Neuron (in vitro differentiated cells): ENCODE data around the gene HOPX.
"Not testable (repeated sequence)": the region's sequence is repeated elsewhere in the genome, so short reads cannot be mapped to it uniquely, and the experiment has no call there.

Experiments used
- H2AFZ ChIP-seq: one replicate; pipeline ENCODE4 v1.6.1; 2013; ENCODE audit warnings: low read depth, mild to moderate bottlenecking, inconsistent platforms, low read length, moderate library complexity
- H3K27me3 ChIP-seq: one replicate; pipeline ENCODE4 v1.6.1; 2013; ENCODE audit warnings: low read length; ENCODE audit not compliant: insufficient read depth
- H3K36me3 ChIP-seq: one replicate; pipeline ENCODE4 v1.6.1; 2013; ENCODE audit warnings: low read length; ENCODE audit not compliant: insufficient read depth
- H3K4me1 ChIP-seq: one replicate; pipeline ENCODE4 v1.6.1; 2013; ENCODE audit warnings: low read length; ENCODE audit not compliant: insufficient read depth
- H3K4me3 ChIP-seq: 2 replicates; pipeline ENCODE4 v1.5.1; 2013; ENCODE audit warnings: mild to moderate bottlenecking, low read length, moderate library complexity
- H3K9me3 ChIP-seq: one replicate; pipeline ENCODE4 v1.6.1; 2013; ENCODE audit warnings: low read length

Gene HOPX

GRCh38 chr4:56701161-56701480 lies 20.0 kb upstream of the HOPX start:
- Histone ChIP-seq H3K9me3 (no peaks in the 10 kb centered on the region), H2AFZ (no peak overlapping the region), H3K36me3 (no peaks in the 10 kb centered on the region), H3K4me1 (no peaks in the 10 kb centered on the region), H3K27me3 (no peaks in the 10 kb centered on the region), H3K4me3 (no peak overlapping the region)

- no peaks in the 10 kb centered on the region for H3K4me1 ChIP-seq
- no peak overlapping the region for H2AFZ ChIP-seq
- H3K27me3 ChIP-seq: no peaks in the 10 kb centered on the region
- H3K9me3 ChIP-seq: no peaks in the 10 kb centered on the region
- no peaks in the 10 kb centered on the region for H3K36me3 ChIP-seq
- H3K4me3 ChIP-seq: no peak overlapping the region
Observed at GRCh38 chr4:56699537-56700105, 18.5 kb upstream of the HOPX start.

- Histone ChIP-seq H2AFZ (no peak overlapping the region), H3K4me3 (no peak overlapping the region), H3K36me3 (no peaks in the 10 kb centered on the region), H3K27me3 (no peaks in the 10 kb centered on the region), H3K4me1 (no peaks in the 10 kb centered on the region), H3K9me3 (no peaks in the 10 kb centered on the region)
Observed at GRCh38 chr4:56698329-56698728, 17.2 kb upstream of the HOPX start.

GRCh38 chr4:56696056-56696455 lies 15.0 kb upstream of the HOPX start:
- Histone ChIP-seq H2AFZ (no peak overlapping the region), H3K27me3 (no peaks in the 10 kb centered on the region), H3K4me1 (peaks cover 5% of the 10 kb centered on the region), H3K4me3 (no peak overlapping the region), H3K9me3 (no peaks in the 10 kb centered on the region), H3K36me3 (no peaks in the 10 kb centered on the region)

- not testable (repeated sequence) for H3K36me3 ChIP-seq, H3K9me3 ChIP-seq, H2AFZ ChIP-seq, H3K4me3 ChIP-seq, H3K4me1 ChIP-seq, H3K27me3 ChIP-seq
Observed at GRCh38 chr4:56693476-56693875, 12.4 kb upstream of the HOPX start.

- H2AFZ ChIP-seq: no peak overlapping the region
- H3K9me3 ChIP-seq: no peaks in the 10 kb centered on the region
- H3K4me1 ChIP-seq: peaks cover 8% of the 10 kb centered on the region
- H3K36me3 ChIP-seq: no peaks in the 10 kb centered on the region
- H3K4me3 ChIP-seq: no peak overlapping the region
- no peaks in the 10 kb centered on the region for H3K27me3 ChIP-seq
Observed at GRCh38 chr4:56692576-56692975, 11.5 kb upstream of the HOPX start.

GRCh38 chr4:56691425-56691824 lies 10.3 kb upstream of the HOPX start:
- H3K4me3 ChIP-seq: no peak overlapping the region
- peaks cover 8% of the 10 kb centered on the region for H3K4me1 ChIP-seq
- H3K27me3 ChIP-seq: no peaks in the 10 kb centered on the region
- H2AFZ ChIP-seq: no peak overlapping the region
- no peaks in the 10 kb centered on the region for H3K9me3 ChIP-seq
- H3K36me3 ChIP-seq: no peaks in the 10 kb centered on the region

GRCh38 chr4:56690393-56690792 lies 9.3 kb upstream of the HOPX start:
- H3K4me1 ChIP-seq: peaks cover 8% of the 10 kb centered on the region
- no peak overlapping the region for H2AFZ ChIP-seq
- no peaks in the 10 kb centered on the region for H3K27me3 ChIP-seq
- H3K36me3 ChIP-seq: no peaks in the 10 kb centered on the region
- no peak overlapping the region for H3K4me3 ChIP-seq
- no peaks in the 10 kb centered on the region for H3K9me3 ChIP-seq

- Histone ChIP-seq H3K4me3 (no peak overlapping the region), H2AFZ (no peak overlapping the region), H3K4me1 (peaks cover 8% of the 10 kb centered on the region), H3K36me3 (no peaks in the 10 kb centered on the region), H3K27me3 (no peaks in the 10 kb centered on the region), H3K9me3 (no peaks in the 10 kb centered on the region)
Observed at GRCh38 chr4:56689201-56689969, 8.3 kb upstream of the HOPX start.

- Histone ChIP-seq H3K9me3 (no peaks in the 10 kb centered on the region), H3K4me3 (no peak overlapping the region), H3K36me3 (no peaks in the 10 kb centered on the region), H3K27me3 (no peaks in the 10 kb centered on the region), H2AFZ (no peak overlapping the region), H3K4me1 (peaks cover 8% of the 10 kb centered on the region)
Observed at GRCh38 chr4:56688094-56688647, 7.1 kb upstream of the HOPX start.

- no peaks in the 10 kb centered on the region for H3K36me3 ChIP-seq
- H3K4me3 ChIP-seq: no peak overlapping the region
- H2AFZ ChIP-seq: no peak overlapping the region
- no peaks in the 10 kb centered on the region for H3K9me3 ChIP-seq
- H3K4me1 ChIP-seq: peaks cover 4% of the 10 kb centered on the region
- no peaks in the 10 kb centered on the region for H3K27me3 ChIP-seq
Observed at GRCh38 chr4:56686537-56687231, 5.6 kb upstream of the HOPX start.

GRCh38 chr4:56684320-56685050 lies 3.4 kb upstream of the HOPX start:
- no peak overlapping the region for H3K4me3 ChIP-seq
- no peak overlapping the region for H2AFZ ChIP-seq
- no peaks in the 10 kb centered on the region for H3K9me3 ChIP-seq
- no peaks in the 10 kb centered on the region for H3K36me3 ChIP-seq
- no peaks in the 10 kb centered on the region for H3K27me3 ChIP-seq
- H3K4me1 ChIP-seq: peaks cover 3% of the 10 kb centered on the region

GRCh38 chr4:56683455-56683854 lies 2.4 kb upstream of the HOPX start:
- Histone ChIP-seq H3K36me3 (no peaks in the 10 kb centered on the region), H3K4me1 (no peaks in the 10 kb centered on the region), H3K27me3 (no peaks in the 10 kb centered on the region), H3K9me3 (no peaks in the 10 kb centered on the region), H3K4me3 (no peak overlapping the region), H2AFZ (no peak overlapping the region)
